Loucy (cell line): ENCODE data around the gene C6orf120.

Experiments
- H2AFZ ChIP-seq: fragments of 200-600 bp; sonication (generic); 2 replicates; pipeline ENCODE4 v1.6.0; 2016; ENCODE audit warnings: antibody characterized with exemption, mild to moderate bottlenecking, low read length, moderate library complexity
- H3F3A ChIP-seq: fragments of 200-600 bp; 2 replicates; pipeline ENCODE4 v1.6.0; 2016; ENCODE audit warnings: antibody characterized with exemption, low read depth, mild to moderate bottlenecking
- H3K27me3 ChIP-seq: fragments of 200-600 bp; sonication (generic); 2 replicates; pipeline ENCODE4 v1.6.1; 2014; ENCODE audit warnings: low read length, mild to moderate bottlenecking; ENCODE audit not compliant: insufficient read depth, poor library complexity, severe bottlenecking
- H3K36me3 ChIP-seq: fragments of 200-600 bp; sonication (generic); 2 replicates; pipeline ENCODE4 v1.6.1; 2016; ENCODE audit warnings: low read length; ENCODE audit not compliant: insufficient read depth
- H3K4me1 ChIP-seq: fragments of 200-600 bp; sonication (generic); 2 replicates; pipeline ENCODE4 v1.5.1; 2014; ENCODE audit warnings: low read length, mild to moderate bottlenecking; ENCODE audit not compliant: insufficient read depth, poor library complexity, severe bottlenecking
- H3K4me2 ChIP-seq: fragments of 200-600 bp; sonication (generic); 2 replicates; pipeline ENCODE4 v1.6.0; 2014; ENCODE audit warnings: antibody characterized with exemption, low read length, low read depth, mild to moderate bottlenecking; ENCODE audit not compliant: poor library complexity, severe bottlenecking
- H3K4me3 ChIP-seq: fragments of 200-600 bp; sonication (generic); 2 replicates; pipeline ENCODE4 v1.5.1; 2014; ENCODE audit warnings: low read length, mild to moderate bottlenecking, mixed read lengths; ENCODE audit not compliant: poor library complexity, severe bottlenecking
- H3K79me2 ChIP-seq: fragments of 200-600 bp; sonication (generic); 2 replicates; pipeline ENCODE4 v1.6.1; 2014; ENCODE audit warnings: low read length; ENCODE audit not compliant: insufficient read depth
- H3K9ac ChIP-seq: fragments of 200-600 bp; sonication (generic); 2 replicates; pipeline ENCODE4 v1.6.0; 2014; ENCODE audit warnings: mild to moderate bottlenecking, low read depth, low read length, moderate library complexity; ENCODE audit not compliant: poor library complexity, severe bottlenecking
- H3K9me2 ChIP-seq: fragments of 200-600 bp; sonication (generic); replicated peaks from 2 replicates; pipeline ENCODE4 v1.6.1; 2016; ENCODE audit warnings: low read depth, low read length, mixed read lengths
- H3K9me3 ChIP-seq: fragments of 200-600 bp; sonication (generic); 2 replicates; pipeline ENCODE4 v1.6.1; 2014; ENCODE audit warnings: mild to moderate bottlenecking, antibody characterized with exemption, low read length, low read depth; ENCODE audit not compliant: insufficient read depth
- H4K20me1 ChIP-seq: fragments of 200-600 bp; sonication (generic); 2 replicates; pipeline ENCODE4 v1.6.0; 2014; ENCODE audit warnings: antibody characterized with exemption, low read length, mild to moderate bottlenecking; ENCODE audit not compliant: insufficient read depth, poor library complexity, severe bottlenecking
- CTCF ChIP-seq: fragments of 200-600 bp; sonication (generic); conservative IDR thresholded peaks from 2 replicates; pipeline ENCODE4 v1.5.1; 2014; ENCODE audit warnings: mild to moderate bottlenecking, antibody characterized with exemption, low read length
- EZH2phosphoT487 ChIP-seq: fragments of 200-600 bp; IDR thresholded peaks from 2 replicates; pipeline ENCODE4 v1.6.1; 2018; ENCODE audit warnings: antibody characterized with exemption, mild to moderate bottlenecking, moderate library complexity, borderline replicate concordance

The C6orf120 gene

GRCh38 chr6:169701954-169702839, at the start of gene C6orf120, which contains the start of gene WDR27:
C6orf120 (plus strand) TSS chr6:169702126; CDS start chr6:169702460, 334 bp downstream.
WDR27 (minus strand) TSS chr6:169702029; CDS start chr6:169689005, 13,024 bp downstream.
- Histone ChIP-seq H3K27me3 (no peaks in the 10 kb centered on the region), H3K4me3 (peak within 1 kb of the TSS; percentile 97), H3K36me3 (peaks cover 13% of the 10 kb centered on the region; the same call in 1 of the 2 replicates), H3K9ac (peak within 1 kb of the TSS; percentile 94), H3K4me2 (peak within 1 kb of the TSS; percentile 95), H3K9me3 (no peaks in the 10 kb centered on the region), H3K9me2 (no peaks in the 10 kb centered on the region), H2AFZ (peak within 1 kb of the TSS; percentile 97), H4K20me1 (peaks cover 11% of the 10 kb centered on the region), H3K4me1 (peaks cover 40% of the 10 kb centered on the region), H3K79me2 (peaks cover 42% of the 10 kb centered on the region), H3F3A (no peaks in the 10 kb centered on the region)
- TF ChIP-seq CTCF (no peak), EZH2phosphoT487 (no peak)

- no peaks in the 10 kb centered on the region for H4K20me1 ChIP-seq
- no peaks in the 10 kb centered on the region for H3K36me3 ChIP-seq
- no peak overlapping the region for H3K4me3 ChIP-seq
- H3F3A ChIP-seq, result no peaks in the 10 kb centered on the region
- no peak overlapping the region for H3K9ac ChIP-seq
- no peaks in the 10 kb centered on the region for H3K9me3 ChIP-seq
- H3K4me1 ChIP-seq, result no peaks in the 10 kb centered on the region
- H3K27me3 ChIP-seq, result no peaks in the 10 kb centered on the region
- TF ChIP-seq CTCF (no peak), EZH2phosphoT487 (no peak)
- no peak overlapping the region for H3K4me2 ChIP-seq
- H3K9me2 ChIP-seq, result no peaks in the 10 kb centered on the region
- H3K79me2 ChIP-seq, result no peaks in the 10 kb centered on the region
- H2AFZ ChIP-seq, result no peak overlapping the region
These were observed 49.0 kb upstream of the C6orf120 start for GRCh38 chr6:169652896-169653295.

- Histone ChIP-seq H3K9ac (no peak overlapping the region), H3F3A (no peaks in the 10 kb centered on the region), H3K4me1 (no peaks in the 10 kb centered on the region), H3K79me2 (no peaks in the 10 kb centered on the region), H3K9me3 (no peaks in the 10 kb centered on the region), H4K20me1 (no peaks in the 10 kb centered on the region), H3K4me3 (no peak overlapping the region), H3K9me2 (no peaks in the 10 kb centered on the region), H2AFZ (no peak overlapping the region), H3K27me3 (no peaks in the 10 kb centered on the region), H3K4me2 (no peak overlapping the region), H3K36me3 (no peaks in the 10 kb centered on the region)
- TF ChIP-seq CTCF (no peak), EZH2phosphoT487 (no peak)
These were observed 48.2 kb upstream of the C6orf120 start for GRCh38 chr6:169653691-169654090.
